GM19324 (cell line): ENCODE data around the gene TMPRSS13.
"Not testable (repeated sequence)": the region's sequence is repeated elsewhere in the genome, so short reads cannot be mapped to it uniquely, and the experiment has no call there.

Experiments used
- ATAC-seq: cut with Tn5 transposase; IDR thresholded peaks from one replicate; pipeline ENCODE4 v1.9.1; 2021; ENCODE audit warnings: mild to moderate bottlenecking, moderate library complexity; ENCODE audit not compliant: unreplicated experiment, low FRiP score

TMPRSS13 gene

GRCh38 chr11:117875382-117876058 is 53.7 kb downstream of the TMPRSS13 start:
- ATAC-seq: no peak

- ATAC-seq: no peak
Measured at GRCh38 chr11:117874910-117875381, 54.3 kb downstream of the TMPRSS13 start.

DNA sequence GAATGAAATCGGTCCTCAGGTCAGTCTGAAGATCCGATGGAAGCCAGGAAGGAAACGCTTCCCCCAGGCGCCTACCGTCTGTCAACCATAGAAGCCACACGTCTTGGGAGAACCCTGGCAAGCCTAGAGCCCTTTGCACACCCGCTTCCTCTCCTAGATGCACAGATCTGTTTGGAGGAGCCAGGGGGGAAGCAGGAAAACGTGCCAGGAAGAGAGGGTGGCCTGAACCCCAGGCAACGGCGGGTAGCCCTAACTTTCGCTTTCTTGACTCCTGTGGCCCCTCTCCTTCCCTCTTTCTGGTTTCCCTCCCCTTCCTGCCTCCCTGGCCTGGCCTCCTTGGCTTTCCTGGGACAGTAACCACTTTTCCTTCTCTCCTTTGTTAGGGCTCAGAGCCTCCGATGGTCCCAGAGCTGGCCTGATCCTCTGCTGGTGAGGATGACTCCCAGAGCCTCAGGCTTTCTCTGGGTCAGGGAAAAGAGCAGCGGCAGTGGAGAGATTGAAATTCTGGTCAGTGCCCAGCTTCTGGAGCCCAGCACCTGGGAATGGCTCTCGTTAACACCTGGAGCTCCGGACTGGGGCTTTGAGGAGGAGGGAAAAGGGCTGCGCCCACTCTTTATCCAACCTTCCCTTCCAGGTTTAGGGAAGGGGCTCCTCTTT is 54.8 kb downstream of the TMPRSS13 start:
- ATAC-seq: no peak

- no peak for ATAC-seq
Measured at GRCh38 chr11:117873828-117874125, 55.4 kb downstream of the TMPRSS13 start.

DNA sequence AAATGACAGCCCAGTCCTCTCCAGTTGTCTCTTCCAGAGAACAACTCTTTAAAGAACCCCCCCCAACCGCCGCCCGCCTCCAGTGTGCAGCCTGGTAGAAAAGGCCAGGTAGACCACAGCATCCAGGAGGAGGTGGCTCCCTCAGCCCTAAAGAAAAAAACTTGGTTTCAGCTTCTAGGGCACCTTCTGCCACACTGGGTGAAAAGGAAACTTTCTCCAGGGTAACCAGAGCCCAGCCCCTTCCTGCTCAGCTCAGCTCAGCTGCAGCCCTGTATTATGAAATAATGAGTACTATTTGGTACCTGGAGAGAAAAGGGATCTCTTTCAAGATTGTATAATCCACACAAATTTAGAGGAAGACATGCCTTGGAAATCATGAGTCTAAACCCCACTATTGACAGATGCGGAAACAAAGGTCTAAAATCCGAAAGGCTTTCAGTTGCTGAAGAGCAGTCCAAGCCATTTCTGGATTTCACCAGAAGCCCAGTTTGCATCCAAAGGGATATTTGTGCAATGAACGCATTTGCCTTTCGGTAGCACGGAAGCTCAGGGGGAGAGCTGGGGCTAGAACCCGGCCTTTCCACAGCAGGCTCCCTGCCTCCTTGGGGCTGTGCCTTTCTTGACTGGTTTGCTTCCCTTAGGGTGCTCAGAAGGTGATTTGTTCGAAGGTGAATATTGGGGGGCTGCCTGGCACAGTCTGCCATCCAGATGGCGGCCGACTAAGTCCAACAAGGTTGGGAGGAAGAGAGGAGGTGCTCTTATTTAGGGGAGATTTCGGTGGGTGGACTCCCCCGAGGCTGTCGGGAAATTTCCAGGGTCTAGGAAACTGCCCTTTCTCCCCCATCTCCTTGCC is 56.0 kb downstream of the TMPRSS13 start:
- no peak for ATAC-seq

DNA sequence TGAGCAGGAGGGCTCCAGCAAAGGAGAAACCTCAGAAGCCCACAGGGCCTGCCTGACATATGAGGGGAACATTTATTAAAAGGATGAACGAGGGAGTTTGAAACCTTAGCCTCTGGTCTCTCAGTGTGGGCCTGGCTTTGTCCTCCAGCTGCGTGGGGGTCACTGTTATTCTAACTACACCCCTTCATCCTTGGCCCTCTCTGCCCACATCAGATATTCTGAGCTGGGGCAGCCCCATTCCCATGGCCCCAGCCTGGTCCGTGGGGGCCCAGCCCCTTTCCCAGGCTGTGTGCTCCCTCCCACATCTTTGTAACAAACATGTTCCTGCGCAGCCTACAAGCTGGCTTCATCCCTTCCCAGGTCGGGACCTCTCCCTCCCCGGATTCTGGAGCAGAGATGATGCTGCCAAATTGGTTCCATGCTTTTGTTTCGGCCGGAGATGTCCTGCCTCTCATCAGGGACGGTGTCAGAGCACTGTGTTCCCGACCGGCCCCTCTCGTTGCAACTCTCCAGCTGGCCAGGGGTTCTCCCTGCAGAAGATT is 56.7 kb downstream of the TMPRSS13 start:
- no peak for ATAC-seq

DNA sequence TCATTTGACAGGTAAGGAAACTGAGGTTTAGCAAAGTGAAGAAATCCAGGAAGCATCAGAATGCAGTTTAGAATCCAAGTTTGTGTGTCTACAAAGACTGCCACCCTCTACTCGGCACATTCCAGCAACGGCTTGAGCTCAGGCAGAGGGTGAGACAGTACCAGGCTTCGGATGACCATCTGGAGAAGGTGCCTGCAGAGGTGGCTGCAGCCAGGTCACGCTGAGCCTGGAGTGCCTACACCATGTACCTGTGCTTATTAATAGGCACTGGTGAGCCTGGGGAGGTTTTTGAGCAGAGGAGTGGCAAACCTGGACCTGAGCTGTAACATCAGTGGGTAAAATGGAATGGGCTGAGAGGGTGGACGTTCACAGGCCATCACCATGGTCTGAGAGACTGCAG is 57.4 kb downstream of the TMPRSS13 start:
- no peak for ATAC-seq

GRCh38 chr11:117871160-117871559 is 58.0 kb downstream of the TMPRSS13 start:
- ATAC-seq: no peak

DNA sequence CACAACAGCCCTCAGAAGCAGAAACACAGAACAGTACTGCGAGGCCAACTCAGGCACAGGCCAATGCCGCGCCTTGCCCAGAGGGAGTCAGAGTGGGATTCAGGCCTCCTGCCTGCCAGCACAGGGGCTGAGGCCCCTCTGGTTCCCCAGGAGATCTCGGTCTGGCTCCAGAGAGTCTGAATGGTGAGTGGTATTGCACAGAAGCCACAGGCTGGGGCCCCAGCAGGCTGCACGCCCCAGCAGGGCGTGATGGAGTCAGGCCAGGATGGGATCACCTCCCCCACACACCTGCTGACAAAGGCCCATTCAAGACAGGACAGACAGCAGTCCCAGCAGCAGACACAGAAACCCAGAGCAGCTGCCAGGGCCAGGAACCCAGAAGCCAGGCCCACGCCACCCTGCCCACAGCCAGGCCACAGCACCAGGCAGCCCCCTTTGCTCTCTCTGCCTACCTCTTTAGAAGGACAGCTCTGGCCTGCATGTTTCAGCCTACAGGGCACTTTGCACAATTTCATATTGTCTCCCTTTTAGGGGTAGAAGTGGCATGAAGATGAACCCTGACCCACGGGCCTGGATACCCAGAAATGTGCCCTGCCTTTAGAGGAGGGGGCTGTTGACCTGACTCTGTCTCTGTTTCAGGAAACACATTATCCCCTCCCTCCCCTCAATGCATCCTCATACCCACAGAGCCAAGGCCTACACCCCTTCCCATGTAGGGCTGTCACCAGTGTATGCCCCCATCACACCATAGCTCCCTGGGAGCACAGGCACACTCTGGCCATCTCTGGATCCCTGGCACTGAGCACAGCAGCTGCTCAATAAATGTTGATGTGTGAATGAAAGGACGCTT is 58.9 kb downstream of the TMPRSS13 start:
- ATAC-seq: no peak

GRCh38 chr11:117869604-117870003 is 59.6 kb downstream of the TMPRSS13 start:
- ATAC-seq: no peak

- no peak for ATAC-seq
Measured at GRCh38 chr11:117868815-117869561, 60.2 kb downstream of the TMPRSS13 start.

- no peak for ATAC-seq
Measured at GRCh38 chr11:117868088-117868487, 61.1 kb downstream of the TMPRSS13 start.

DNA sequence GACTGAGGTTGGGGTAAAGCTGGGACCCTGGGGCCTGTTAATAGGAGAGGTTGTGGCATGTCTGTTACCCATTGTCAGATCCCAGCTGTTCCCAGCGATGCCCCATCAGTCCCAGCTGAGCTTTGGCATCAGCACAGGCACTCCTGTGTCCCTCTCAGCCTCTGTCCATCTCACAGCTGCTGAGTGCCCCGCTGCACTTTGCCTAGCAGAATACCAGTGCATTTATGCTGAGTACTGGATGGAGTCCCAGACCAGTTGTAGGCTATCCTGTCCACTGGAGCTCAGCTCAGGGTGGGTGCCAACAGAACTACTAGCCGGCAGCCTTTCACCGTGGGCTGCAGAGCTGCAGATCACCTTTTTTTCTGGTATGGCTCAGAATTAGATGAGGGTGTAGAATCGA is 62.7 kb downstream of the TMPRSS13 start:
- ATAC-seq: no peak

- ATAC-seq: not testable (repeated sequence)
Measured at GRCh38 chr11:117865546-117865945, 63.7 kb downstream of the TMPRSS13 start.

DNA sequence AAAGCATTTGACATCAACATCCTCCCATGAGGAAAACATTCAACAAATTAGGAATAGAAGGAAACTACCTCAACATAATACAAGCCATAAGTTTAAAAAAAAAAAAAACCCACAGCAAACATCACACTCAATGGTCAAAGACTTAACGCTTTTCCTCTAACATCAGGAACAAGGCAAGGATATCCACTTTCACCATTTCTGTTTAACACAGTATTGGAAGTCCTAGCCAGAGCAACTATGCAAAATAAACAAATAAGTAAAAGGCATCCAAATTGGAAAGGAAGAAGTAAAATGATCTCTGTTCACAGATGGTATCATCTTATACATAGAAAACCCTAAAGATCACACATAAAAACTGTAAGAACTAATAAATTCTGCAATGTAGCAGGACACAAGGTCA is 65.8 kb downstream of the TMPRSS13 start:
- no peak for ATAC-seq

DNA sequence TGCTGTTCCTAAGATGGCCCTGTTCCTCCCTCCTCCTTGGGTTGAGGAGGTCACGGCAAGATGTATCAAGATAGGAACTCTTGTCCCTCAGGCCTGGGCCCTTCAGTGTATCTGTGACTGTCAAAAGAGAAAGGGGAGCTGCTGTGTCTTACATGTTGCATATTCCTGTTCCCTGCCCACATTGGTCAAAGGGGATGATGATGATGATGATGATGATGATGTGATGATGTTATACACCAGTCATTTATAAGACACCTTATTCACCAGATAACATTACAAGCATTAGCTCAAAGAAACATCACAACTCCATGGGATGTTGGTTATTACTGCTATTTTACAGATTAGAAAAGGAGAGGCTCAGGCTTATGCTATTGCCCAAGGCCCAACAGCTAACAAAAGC is 66.4 kb downstream of the TMPRSS13 start:
- ATAC-seq: no peak

- no peak for ATAC-seq
Measured at GRCh38 chr11:117862019-117862725, 67.0 kb downstream of the TMPRSS13 start.

DNA sequence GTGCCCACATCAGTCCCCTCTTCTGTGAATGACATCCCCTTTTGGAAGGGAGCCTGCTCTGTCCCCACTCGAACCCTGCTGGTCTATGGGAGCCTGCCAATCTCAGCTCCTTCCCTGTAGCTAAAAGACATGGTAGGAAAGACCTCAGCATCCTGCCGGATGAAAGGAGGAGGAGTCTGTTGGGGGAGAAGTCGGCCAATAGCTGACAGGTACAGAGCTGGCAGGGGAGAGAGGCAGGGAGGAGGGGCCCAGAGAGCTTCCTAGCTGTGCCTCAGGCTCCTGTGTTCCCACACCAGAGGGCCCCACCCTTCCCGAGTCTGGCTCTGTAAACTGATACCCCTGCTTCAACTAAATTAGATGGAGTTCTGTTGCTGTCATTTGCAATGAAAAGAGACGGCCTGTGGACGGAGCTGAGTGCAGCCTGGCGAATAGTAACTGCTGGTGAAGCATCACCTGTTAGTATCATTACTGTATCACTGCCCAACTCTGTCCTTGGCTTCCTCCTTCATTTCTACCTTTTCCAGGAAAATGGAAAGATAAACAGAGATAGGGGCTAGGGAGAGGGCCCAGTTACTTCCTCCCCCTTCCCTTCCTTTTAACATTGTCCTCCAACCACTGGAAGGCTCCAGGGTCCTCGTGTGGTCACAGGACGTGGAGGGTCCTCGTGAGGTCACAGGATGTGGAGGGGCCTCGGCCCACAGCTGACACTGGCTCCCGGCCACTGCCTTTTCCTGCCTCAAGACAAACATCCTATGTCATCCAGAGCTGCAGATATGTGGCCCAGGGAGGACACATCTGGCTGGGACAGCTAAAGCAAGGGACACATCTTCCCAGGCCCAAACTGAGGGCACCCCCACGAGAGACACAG is 67.8 kb downstream of the TMPRSS13 start:
- no peak for ATAC-seq
